ENCODE data around the gene CLEC4G. TPM values are rescaled to one million over a fixed set of nuclear protein-coding genes. Genes with fewer than 3 reads are reported as not detected.

CLEC4G gene
- total and polyA plus RNA-seq, 9 donors, result 0.27 to 1.4 (median 0.46) TPM; not detected in 1

DNA sequence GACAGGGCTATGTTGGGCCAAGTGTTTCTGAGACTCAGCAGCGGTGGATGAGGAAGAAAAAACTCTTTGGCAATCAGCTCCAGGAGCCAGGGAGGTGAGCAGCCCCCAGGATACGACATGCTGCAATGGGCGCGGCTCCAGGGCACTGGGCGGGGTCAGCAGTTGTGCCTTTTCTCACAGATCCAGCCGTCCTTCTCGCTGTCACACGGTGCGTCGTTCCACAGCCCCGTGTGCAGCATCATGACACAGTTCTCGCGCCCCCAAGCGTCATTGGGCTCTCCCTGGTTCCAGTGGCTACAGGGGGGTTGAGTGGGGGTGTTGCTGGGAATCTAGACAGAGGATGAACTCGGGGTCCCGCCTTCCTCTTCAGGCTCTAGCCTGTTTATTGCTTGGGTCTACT, 2.7 kb downstream of the CLEC4G start:
- no peaks in the 10 kb centered on the region for H3K9me3 ChIP-seq
- WGBS, 3 donors, result 17 to 26% (median 23%) methylated on average over 15 to 16 of the region's 16 CpGs
- H3K27ac ChIP-seq, result no peak overlapping the region
- intact Hi-C loops (cut with DNase I), result no loop called here
- no peak overlapping the region for H3K4me3 ChIP-seq
- no peaks in the 10 kb centered on the region for H3K27me3 ChIP-seq
- no peaks in the 10 kb centered on the region for H3K4me1 ChIP-seq (ENCODE audit: insufficient read depth)
- TF ChIP-seq EP300 (IDR thresholded peaks at IDR 0.05) (no peak), POLR2A (IDR thresholded peaks at IDR 0.05) (no peak)
- TF ChIP-seq, protein P1, sequence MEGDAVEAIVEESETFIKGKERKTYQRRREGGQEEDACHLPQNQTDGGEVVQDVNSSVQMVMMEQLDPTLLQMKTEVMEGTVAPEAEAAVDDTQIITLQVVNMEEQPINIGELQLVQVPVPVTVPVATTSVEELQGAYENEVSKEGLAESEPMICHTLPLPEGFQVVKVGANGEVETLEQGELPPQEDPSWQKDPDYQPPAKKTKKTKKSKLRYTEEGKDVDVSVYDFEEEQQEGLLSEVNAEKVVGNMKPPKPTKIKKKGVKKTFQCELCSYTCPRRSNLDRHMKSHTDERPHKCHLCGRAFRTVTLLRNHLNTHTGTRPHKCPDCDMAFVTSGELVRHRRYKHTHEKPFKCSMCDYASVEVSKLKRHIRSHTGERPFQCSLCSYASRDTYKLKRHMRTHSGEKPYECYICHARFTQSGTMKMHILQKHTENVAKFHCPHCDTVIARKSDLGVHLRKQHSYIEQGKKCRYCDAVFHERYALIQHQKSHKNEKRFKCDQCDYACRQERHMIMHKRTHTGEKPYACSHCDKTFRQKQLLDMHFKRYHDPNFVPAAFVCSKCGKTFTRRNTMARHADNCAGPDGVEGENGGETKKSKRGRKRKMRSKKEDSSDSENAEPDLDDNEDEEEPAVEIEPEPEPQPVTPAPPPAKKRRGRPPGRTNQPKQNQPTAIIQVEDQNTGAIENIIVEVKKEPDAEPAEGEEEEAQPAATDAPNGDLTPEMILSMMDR (IDR thresholded peaks at IDR 0.05), result no peak
- DNase-seq, result no peak
- H3K36me3 ChIP-seq, result no peaks in the 10 kb centered on the region

DNA sequence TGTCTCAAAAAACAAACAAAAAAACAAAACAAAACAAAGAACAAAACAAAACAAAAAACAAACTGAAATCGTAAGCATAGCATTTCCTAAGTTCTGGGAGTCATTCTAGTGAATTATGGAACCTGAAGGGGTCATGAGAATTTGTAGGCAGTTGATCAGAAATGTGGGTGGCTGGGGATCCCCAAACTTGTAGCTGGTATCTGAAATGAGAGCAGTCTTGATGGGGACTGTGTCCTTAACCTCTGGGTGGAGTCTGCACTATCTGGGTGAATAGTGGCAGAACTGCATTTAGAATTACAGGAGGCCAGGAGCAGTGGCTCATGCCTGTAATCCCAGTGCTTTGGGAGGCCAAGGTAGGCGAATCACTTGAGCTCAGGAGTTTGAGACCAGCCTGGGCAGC, 6.1 kb downstream of the CLEC4G start:
- Histone ChIP-seq H3K4me1 (ENCODE audit: insufficient read depth) (no peaks in the 10 kb centered on the region), H3K27me3 (no peaks in the 10 kb centered on the region), H3K9me3 (no peaks in the 10 kb centered on the region), H3K4me3 (no peak overlapping the region), H3K36me3 (no peaks in the 10 kb centered on the region), H3K27ac (no peak overlapping the region)
- intact Hi-C loops (cut with DNase I), result no loop called here
- TF ChIP-seq EP300 (IDR thresholded peaks at IDR 0.05), result no peak
- no peak for TF ChIP-seq POLR2A (IDR thresholded peaks at IDR 0.05)
- TF ChIP-seq, protein P1 (IDR thresholded peaks at IDR 0.05), result no peak
- DNase-seq, result no peak
- 41 to 50% (median 50%) methylated on average over 2 of the region's 2 CpGs for WGBS, 3 donors

DNA sequence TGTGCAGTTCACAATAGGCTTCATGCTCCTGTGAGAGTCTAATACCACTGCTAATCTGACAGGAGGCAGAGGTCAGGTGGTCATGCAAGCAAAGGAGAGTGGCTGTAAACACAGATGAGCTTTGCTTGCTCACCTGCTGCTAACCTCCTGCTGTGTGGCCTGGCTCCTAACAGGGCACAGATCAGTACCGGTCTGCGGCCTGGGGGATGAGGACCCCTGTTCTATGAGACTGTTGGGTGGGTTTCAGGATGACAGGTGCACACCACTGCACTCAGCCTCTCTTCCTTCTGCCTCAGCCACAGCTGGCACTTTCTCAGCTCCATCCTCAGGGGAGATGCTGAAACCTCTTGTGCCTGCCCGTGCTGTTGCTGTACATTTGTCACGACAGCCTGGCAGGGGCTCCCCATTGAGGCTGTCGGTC, 9.7 kb downstream of the CLEC4G start:
- 54 to 62% (median 58%) methylated on average over 5 of the region's 5 CpGs for WGBS, 3 donors
- no peak for DNase-seq
- Histone ChIP-seq H3K36me3 (no peaks in the 10 kb centered on the region), H3K27ac (no peak overlapping the region), H3K27me3 (no peaks in the 10 kb centered on the region), H3K9me3 (no peaks in the 10 kb centered on the region), H3K4me3 (no peak overlapping the region), H3K4me1 (ENCODE audit: insufficient read depth) (no peaks in the 10 kb centered on the region)
- TF ChIP-seq POLR2A (IDR thresholded peaks at IDR 0.05) (no peak), EP300 (IDR thresholded peaks at IDR 0.05) (no peak)
- TF ChIP-seq, protein P1 (IDR thresholded peaks at IDR 0.05), result no peak
- intact Hi-C loops (cut with DNase I), result no loop called here

DNA sequence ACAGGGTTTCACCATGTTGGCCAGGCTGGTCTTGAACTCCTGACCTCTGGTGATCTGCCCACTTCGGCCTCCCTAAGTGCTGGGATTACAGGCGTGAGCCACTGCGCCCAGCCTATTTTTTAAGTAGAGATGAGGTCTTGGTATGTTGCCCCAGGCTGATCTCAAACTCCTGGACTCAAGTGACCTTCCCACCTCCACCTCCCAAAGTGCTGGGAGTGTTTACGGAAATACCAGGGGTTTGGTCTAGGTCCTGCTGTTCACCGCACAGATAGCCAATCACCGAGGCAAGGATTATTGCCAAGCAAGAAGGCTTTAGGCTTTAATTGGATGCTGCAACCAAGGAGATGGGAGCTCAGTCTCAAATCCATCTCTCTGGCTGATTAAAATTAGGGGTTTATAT, 11.6 kb downstream of the CLEC4G start:
- TF ChIP-seq, protein P1 (IDR thresholded peaks at IDR 0.05), result no peak
- TF ChIP-seq EP300 (IDR thresholded peaks at IDR 0.05) (no peak), POLR2A (IDR thresholded peaks at IDR 0.05) (no peak)
- Histone ChIP-seq H3K4me1 (ENCODE audit: insufficient read depth) (no peaks in the 10 kb centered on the region), H3K27ac (no peak overlapping the region), H3K36me3 (no peaks in the 10 kb centered on the region), H3K27me3 (no peaks in the 10 kb centered on the region), H3K9me3 (no peaks in the 10 kb centered on the region), H3K4me3 (no peak overlapping the region)
- intact Hi-C loops (cut with DNase I), result no loop called here
- WGBS, 3 donors, result 73 to 81% (median 78%) methylated on average over 6 of the region's 6 CpGs
- no peak for DNase-seq
